Skin of body (tissue), 2 donors: ENCODE measurements around the gene ROPN1B. TPM values are rescaled to one million over a fixed set of nuclear protein-coding genes. Genes with fewer than 3 reads are reported as not detected.
"Not testable (repeated sequence)": the region's sequence is repeated elsewhere in the genome, so short reads cannot be mapped to it uniquely, and the experiment has no call there.

Experiments used
- DNase-seq: peaks from one replicate; lab custom pipeline; 2025; lab: John Stamatoyannopoulos, UW
- total RNA-seq: library from RNA; depleted of rRNA; stranded (reverse); fragments of >200 nt; gene quantifications from one replicate; pipeline ENCODE4 v1.2.3, GENCODE V29; 2014

The ROPN1B gene
- 2.0 TPM for total RNA-seq

- DNase-seq = not testable (repeated sequence)
Measured at GRCh38 chr3:125968701-125969592, at the start of gene ROPN1B. Gene ROPN1B, plus strand, starts transcription at chr3:125969178. Its CDS starts 2,877 bp downstream, at chr3:125972055.

DNA sequence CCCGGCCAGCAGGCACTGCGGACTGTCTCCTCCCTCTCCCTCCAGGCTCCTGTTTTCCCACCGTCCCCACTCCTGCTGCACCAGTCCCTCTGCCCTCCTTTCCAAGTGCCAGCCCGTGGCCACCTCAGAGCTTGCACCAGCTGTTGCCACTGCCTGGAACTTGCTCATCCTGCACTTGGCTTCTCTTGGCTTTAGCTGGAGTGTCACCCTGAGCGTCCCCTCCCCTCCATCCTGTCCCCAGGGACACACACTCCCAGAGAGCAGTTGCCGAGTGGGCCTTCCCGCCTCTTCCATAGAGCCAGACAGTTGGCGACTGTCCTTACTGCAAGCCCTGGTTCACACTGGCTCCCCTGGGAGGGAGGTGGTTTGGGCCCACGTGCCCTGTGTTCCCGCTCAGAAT lies 48.8 kb upstream of the ROPN1B start:
- DNase-seq = not testable (repeated sequence)

DNA sequence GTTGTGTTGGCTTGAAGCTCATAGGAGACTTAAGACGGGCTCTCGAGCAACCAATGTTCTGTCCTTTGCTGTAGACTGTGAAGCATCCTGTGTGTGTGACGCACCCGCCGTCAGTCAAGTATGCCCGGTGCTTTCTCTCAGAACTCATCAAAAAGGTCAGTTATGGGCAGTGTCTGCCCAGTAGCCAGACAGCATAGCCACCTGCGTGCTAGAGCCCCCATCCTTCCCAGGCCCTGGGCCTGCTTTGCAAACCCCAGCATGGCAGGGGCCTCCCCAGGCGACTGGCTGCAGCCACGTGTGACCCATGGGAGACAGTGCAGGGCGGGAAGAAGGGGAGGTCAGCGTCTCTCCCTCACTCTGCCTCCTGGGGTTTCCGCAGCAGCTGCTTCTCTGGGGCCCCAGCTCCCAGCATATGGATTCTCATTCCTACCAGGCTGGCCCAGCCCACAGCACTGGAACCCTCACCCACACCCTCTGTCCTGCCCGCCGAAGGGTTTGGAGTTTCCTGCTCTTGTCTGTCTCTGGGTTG lies 48.2 kb upstream of the ROPN1B start:
- not testable (repeated sequence) for DNase-seq

- DNase-seq = not testable (repeated sequence)
Measured at GRCh38 chr3:125921712-125922111, 47.3 kb upstream of the ROPN1B start.

DNA sequence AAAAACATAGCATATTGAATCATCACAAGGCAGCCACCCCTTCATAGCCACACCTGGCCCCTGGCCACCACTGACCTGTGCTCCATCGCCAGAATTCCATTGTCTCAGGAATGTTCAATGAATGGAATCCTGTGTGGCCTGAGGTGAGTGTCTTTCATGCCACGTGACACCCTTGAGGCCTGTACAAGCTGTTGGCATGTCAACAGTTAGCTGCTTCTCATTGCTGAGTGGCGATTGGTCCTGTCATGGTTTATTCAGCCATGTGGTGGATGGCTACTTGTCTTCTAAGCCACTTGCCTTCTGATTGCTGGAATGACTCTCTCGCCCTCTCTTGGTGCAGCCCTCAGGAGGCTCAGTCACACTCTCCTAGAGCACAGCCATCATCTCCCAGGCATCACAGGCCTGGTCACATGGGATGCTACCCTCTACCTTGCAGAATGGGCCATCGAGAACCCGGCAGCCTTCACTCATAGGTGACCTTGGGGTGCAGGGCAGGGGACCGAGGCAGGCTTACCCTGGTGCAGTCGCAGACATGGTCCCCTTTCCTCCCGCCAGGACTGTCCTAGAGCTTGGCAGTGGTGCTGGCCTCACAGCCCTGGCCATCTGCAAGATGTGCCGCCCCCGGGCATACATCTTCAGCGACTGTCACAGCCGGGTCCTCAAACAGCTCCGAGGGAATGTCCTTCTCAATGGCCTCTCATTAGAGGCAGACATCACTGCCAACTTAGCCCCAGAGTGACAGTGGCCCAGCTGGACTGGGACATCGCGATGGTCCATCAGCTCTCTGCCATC lies 45.5 kb upstream of the ROPN1B start:
- not testable (repeated sequence) for DNase-seq

GRCh38 chr3:125924276-125924675 lies 44.7 kb upstream of the ROPN1B start:
- DNase-seq = not testable (repeated sequence)

- not testable (repeated sequence) for DNase-seq
Measured at GRCh38 chr3:125925727-125926126, 43.3 kb upstream of the ROPN1B start.

- not testable (repeated sequence) for DNase-seq
Measured at GRCh38 chr3:125928771-125929545, 40.0 kb upstream of the ROPN1B start.

DNA sequence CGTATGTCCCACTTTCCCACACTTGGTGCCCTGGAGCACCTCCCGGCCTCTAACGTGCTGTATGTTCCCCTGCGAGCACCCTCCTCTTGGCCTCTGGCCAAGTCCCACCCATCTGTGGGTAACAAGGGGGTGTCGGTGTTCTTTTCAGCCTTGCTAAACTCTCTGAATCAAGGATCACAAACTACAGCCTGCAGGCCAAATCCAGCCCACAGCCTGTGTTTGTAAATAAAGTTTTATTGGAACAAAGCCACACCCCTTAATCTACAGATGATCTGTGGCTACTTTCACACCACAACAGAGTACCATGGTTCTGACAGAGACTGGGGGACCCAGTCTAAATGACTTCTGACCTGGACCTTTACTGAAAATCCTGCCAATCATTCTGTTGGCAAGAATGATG lies 39.2 kb upstream of the ROPN1B start:
- not testable (repeated sequence) for DNase-seq

- DNase-seq = not testable (repeated sequence)
Measured at GRCh38 chr3:125931355-125931880, 37.6 kb upstream of the ROPN1B start.

DNA sequence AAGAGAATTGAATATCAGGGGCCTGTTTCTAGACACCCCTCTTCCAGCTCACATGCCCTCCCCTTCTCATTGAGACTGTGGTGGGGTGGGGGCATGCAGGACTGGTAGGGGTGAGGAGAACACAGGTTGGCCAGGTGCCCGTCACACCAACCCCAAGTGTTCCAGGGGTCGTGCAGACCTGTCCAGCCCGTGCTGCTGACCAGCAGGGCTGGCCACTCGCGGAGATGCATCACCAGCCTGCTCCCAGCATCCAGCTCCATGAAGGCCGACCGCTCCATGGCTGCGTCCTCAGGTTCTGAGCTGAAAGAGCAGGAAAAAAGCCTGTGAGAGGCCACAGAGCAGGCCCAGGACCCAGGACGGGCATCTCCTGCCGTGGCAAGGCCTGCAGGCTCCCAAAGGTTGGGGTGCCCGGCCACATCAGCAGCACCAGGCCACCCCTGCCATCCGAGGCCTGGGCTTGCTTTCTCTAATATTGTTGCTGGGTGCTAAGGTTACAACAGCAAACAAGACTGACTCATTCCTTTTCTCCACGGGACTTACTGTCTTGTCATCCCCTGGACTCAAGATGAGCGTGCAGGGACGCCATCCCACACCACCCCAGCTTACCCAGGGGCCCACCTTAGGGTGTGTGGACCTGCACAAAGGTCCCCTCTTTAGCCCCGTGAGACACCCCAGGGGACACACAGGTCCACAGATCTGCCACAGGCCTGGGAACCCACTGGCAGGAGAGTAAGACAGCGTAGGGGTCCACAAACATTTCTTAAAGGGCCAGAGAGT lies 35.4 kb upstream of the ROPN1B start:
- not testable (repeated sequence) for DNase-seq

DNA sequence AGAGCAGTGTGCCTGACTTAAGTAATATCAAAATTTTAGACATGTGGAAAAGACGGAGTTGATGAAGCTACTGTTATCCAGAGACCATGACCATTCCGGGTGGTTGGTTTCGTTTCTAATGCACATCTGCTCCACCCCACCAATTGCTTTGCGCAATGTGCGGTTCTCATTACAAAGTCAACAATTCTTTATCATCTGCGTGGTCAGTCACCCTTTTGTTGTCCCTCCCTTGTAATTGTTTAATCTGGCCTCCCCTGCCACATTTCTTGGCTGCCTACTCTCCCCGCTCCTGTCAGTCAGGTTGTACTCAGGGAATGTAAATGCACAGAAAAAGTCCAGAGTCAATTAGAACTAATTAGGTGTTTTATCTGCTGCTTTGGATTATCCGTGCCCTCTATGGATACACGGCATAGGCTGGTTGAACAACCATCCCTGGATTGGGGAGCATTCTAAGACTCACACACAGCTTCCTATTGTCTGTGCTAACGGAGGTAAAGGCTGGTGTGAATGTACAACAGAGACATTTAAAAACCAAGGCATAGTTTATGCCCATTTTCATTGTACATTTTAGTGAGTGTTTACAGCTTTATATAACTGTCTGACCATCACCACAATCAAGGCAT lies 33.6 kb upstream of the ROPN1B start:
- DNase-seq = not testable (repeated sequence)

DNA sequence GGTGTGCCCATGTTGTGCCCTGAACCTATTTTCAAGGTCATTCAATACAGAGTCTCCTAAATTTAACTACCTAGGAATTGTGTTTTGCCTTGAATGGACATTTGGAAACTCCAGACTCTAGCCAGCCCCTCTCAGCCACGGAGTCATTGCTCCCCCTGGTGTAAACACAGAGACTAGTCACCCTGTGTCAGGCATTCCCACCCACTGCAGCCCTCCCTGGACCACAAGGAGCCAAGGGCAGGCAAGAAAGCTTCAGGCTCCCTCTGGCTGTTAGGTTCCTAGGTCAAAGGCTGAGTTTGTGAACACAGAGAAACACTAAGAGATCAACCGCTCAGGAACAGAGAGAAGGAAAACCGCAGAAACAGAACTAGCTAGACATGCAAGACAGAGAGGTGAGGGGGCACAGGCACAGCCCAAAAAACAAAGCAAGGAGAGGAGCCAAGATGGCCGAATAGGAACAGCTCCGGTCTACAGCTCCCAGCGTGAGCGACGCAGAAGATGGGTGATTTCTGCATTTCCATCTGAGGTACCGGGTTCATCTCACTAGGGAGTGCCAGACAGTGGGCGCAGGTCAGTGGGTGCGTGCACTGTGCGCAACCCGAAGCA lies 32.7 kb upstream of the ROPN1B start:
- DNase-seq = not testable (repeated sequence)

DNA sequence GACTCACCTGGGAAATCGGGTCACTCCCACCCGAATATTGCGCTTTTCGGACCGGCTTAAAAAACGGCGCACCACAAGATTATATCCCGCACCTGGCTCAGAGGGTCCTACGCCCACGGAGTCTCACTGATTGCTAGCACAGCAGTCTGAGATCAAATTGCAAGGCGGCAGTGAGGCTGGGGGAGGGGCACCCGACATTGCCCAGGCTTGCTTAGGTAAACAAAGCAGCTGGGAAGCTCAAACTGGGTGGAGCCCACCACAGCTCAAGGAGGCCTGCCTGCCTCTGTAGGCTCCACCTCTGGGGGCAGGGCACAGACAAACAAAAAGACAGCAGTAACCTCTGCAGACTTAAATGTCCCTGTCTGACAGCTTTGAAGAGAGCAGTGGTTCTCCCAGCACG lies 32.1 kb upstream of the ROPN1B start:
- not testable (repeated sequence) for DNase-seq

DNA sequence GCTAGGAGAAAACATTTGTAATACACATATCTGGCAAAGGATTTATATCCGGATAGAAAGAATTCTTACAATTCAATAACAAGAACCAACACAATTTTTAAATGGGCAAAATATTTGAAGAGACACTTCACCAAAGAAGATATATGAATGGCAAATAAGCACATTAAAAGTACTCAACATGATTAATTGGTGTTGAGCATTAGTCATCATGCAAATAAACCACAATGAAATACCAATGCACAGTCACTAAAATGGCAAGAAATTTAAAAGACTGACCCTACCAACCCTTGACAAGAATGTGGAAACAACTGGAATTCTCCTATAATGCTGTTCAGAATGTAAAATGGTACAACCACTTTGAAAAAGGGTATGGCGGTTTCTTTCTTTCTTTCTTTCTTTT lies 21.2 kb upstream of the ROPN1B start:
- not testable (repeated sequence) for DNase-seq

- DNase-seq = not testable (repeated sequence)
Measured at GRCh38 chr3:125948901-125949300, 20.1 kb upstream of the ROPN1B start.

GRCh38 chr3:125951176-125951575 lies 17.8 kb upstream of the ROPN1B start:
- not testable (repeated sequence) for DNase-seq

DNA sequence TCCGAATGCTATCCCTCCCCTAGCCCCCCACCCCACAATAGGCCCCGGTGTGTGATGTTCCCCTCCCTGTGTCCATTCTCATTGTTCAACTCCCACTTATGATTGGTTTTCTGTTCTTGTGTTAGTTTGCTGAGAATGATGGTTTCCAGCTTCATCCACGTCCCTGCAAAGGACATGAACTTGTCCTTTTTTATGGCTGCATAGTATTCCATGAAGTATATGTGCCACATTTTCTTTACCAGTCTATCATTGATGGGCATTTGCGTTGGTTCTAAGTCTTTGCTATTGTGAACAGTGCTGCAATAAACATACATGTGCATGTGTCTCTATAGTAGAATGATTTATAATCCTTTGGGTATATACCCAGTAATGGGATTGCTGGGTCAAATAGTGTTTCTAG lies 12.0 kb upstream of the ROPN1B start:
- not testable (repeated sequence) for DNase-seq
